Gastrocnemius medialis (tissue), 4 donors: ENCODE results near the gene AFAP1L2. TPM values are rescaled to one million over a fixed set of nuclear protein-coding genes. Genes with fewer than 3 reads are reported as not detected.

Source experiments
- ATAC-seq, 2 donors: fragments of 150-250 bp; one replicate each; pipeline ENCODE4 v1.9.1; 2016
- DNase-seq, 2 donors: peaks; one replicate each; pipeline ENCODE4 v3.0.0-alpha.2; 2019
- H3K27ac ChIP-seq, 4 donors: fragments of 200-600 bp; sonication (generic); 1 replicate in 1 of 4; 2 replicates in 3 of 4; pipeline ENCODE4 v1.5.1; 2016 to 2018; ENCODE audit warnings: mild to moderate bottlenecking in 2 of 4, moderate library complexity in 1 of 4
- H3K27me3 ChIP-seq, 3 donors: fragments of 200-600 bp; sonication (generic) in 2 of 3; 1 replicate in 1 of 3; 2 replicates in 2 of 3; pipeline versions ENCODE4 v1.5.1 to v1.6.0; 2016 to 2019; ENCODE audit warnings: mild to moderate bottlenecking in 1 of 3, moderate library complexity in 1 of 3
- H3K36me3 ChIP-seq, 2 donors: fragments of 200-600 bp; sonication (generic) in 1 of 2; one replicate each; pipeline ENCODE4 v1.5.1; 2017 to 2018
- H3K4me1 ChIP-seq, 2 donors: fragments of 200-600 bp; sonication (generic) in 1 of 2; one replicate each; pipeline ENCODE4 v1.5.1; 2016 to 2017; ENCODE audit warnings: mild to moderate bottlenecking in 2 of 2
- H3K4me3 ChIP-seq, 4 donors: fragments of 200-600 bp; sonication (generic) in 3 of 4; 1 replicate in 1 of 4; 2 replicates in 3 of 4; pipeline ENCODE4 v1.5.1; 2016 to 2019; ENCODE audit warnings: mild to moderate bottlenecking in 2 of 4
- H3K9me3 ChIP-seq, 3 donors: fragments of 200-600 bp; sonication (generic) in 2 of 3; 1 replicate in 1 of 3; 2 replicates in 2 of 3; pipeline ENCODE4 v1.5.1; 2016 to 2019
- CTCF ChIP-seq, 5 experiments: fragments of 450-650 bp in 3 of 5; fragments of 200-600 bp in 2 of 5; sonication (generic) in 2 of 5; IDR thresholded peaks in 4 of 5; conservative IDR thresholded peaks in 1 of 5; 1 replicate in 4 of 5; 2 replicates in 1 of 5; pipeline ENCODE4 v1.5.1; 2016 to 2019; ENCODE audit warnings: antibody characterized with exemption in 5 of 5, mild to moderate bottlenecking in 3 of 5, moderate library complexity in 3 of 5
- POLR2A ChIP-seq, 2 donors: fragments of 450-650 bp; IDR thresholded peaks; one replicate each; pipeline ENCODE4 v1.6.1; 2017; ENCODE audit warnings: antibody characterized with exemption in 2 of 2, mild to moderate bottlenecking in 2 of 2, moderate library complexity in 2 of 2
- in situ Hi-C, 4 donors: fragments of 200-750 bp; cut with MboI; loops; one replicate each; pipeline versions ENCODE4 v1.15.0 to v1.8.0; 2017; ENCODE audit warnings: low sequenced_read_pairs in 4 of 4
- intact Hi-C: fragments of 100-400 bp; cut with DNase I; formaldehyde crosslinking; loops from one replicate; pipeline ENCODE4 v1.15.1; 2023; ENCODE audit warnings: low total_unique reads
- total RNA-seq, 4 donors: library from RNA; depleted of rRNA; stranded (reverse); fragments of >200 nt; gene quantifications; one replicate each; pipeline versions ENCODE4 v1.1.0 to v1.2.3, GENCODE V29; 2016

Gene AFAP1L2
- total RNA-seq, 4 donors from 2014 or later, result 1.3 to 3.5 (median 2.1) TPM

- in situ Hi-C loops, result no loop called here
- TF ChIP-seq CTCF (IDR thresholded peaks at IDR 0.05 in 4 of 5, conservative IDR thresholded peaks at IDR 0.05 in 1 of 5) (no peak), POLR2A (IDR thresholded peaks at IDR 0.05) (no peak)
- Histone ChIP-seq H3K36me3 (no peaks in the 10 kb centered on the region), H3K4me1 (no peaks in the 10 kb centered on the region), H3K27ac (no peak overlapping the region), H3K4me3 (no peak overlapping the region), H3K27me3 (peaks cover 0 to 2% (median 0%) of the 10 kb centered on the region in 3 donors), H3K9me3 (no peaks in the 10 kb centered on the region)
- ATAC-seq (no peak), DNase-seq (no peak)
- intact Hi-C loops, result no loop called here
Observed at GRCh38 chr10:114368057-114368391, 36.3 kb downstream of the AFAP1L2 start.

- Histone ChIP-seq H3K9me3 (no peaks in the 10 kb centered on the region), H3K4me1 (no peaks in the 10 kb centered on the region), H3K27ac (no peak overlapping the region), H3K27me3 (peaks cover 0 to 2% (median 0%) of the 10 kb centered on the region in 3 donors), H3K4me3 (no peak overlapping the region), H3K36me3 (no peaks in the 10 kb centered on the region)
- DNase-seq (no peak), ATAC-seq (no peak)
- in situ Hi-C loops, result no loop called here
- intact Hi-C loops, result no loop called here
- TF ChIP-seq CTCF (IDR thresholded peaks at IDR 0.05 in 4 of 5, conservative IDR thresholded peaks at IDR 0.05 in 1 of 5) (no peak), POLR2A (IDR thresholded peaks at IDR 0.05) (no peak)
Observed at GRCh38 chr10:114367351-114368056, 36.8 kb downstream of the AFAP1L2 start.

GRCh38 chr10:114364726-114365125 is 39.6 kb downstream of the AFAP1L2 start:
- Histone ChIP-seq H3K27ac (no peak overlapping the region), H3K36me3 (no peaks in the 10 kb centered on the region), H3K9me3 (no peaks in the 10 kb centered on the region), H3K27me3 (peaks cover 0 to 2% (median 0%) of the 10 kb centered on the region in 3 donors), H3K4me1 (no peaks in the 10 kb centered on the region), H3K4me3 (no peak overlapping the region)
- intact Hi-C loops, result no loop called here
- DNase-seq (no peak), ATAC-seq (no peak)
- in situ Hi-C loops, result no loop called here
- TF ChIP-seq POLR2A (IDR thresholded peaks at IDR 0.05) (no peak), CTCF (IDR thresholded peaks at IDR 0.05 in 4 of 5, conservative IDR thresholded peaks at IDR 0.05 in 1 of 5) (no peak)

- Histone ChIP-seq H3K36me3 (no peaks in the 10 kb centered on the region), H3K27ac (no peak overlapping the region), H3K4me1 (no peaks in the 10 kb centered on the region), H3K4me3 (no peak overlapping the region), H3K27me3 (peaks cover 0 to 2% (median 0%) of the 10 kb centered on the region in 3 donors), H3K9me3 (no peaks in the 10 kb centered on the region)
- DNase-seq, result no peak
- no peak for ATAC-seq
- in situ Hi-C loops (no loop called here), intact Hi-C loops (no loop called here)
- TF ChIP-seq POLR2A (IDR thresholded peaks at IDR 0.05) (no peak), CTCF (IDR thresholded peaks at IDR 0.05 in 4 of 5, conservative IDR thresholded peaks at IDR 0.05 in 1 of 5) (no peak)
Observed at GRCh38 chr10:114363745-114364454, 40.4 kb downstream of the AFAP1L2 start.
